Stomach (tissue), 4 donors: Measurements from ENCODE around the gene SAMD7.

ENCODE experiments used
- EP300 ChIP-seq: sonication (generic); formaldehyde crosslinking; IDR thresholded peaks from one replicate; pipeline ENCODE4 v1.6.1; 2017; ENCODE audit warnings: antibody characterized with exemption
- POLR2A ChIP-seq, 4 donors: fragments of 450-650 bp; IDR thresholded peaks; one replicate each; pipeline ENCODE4 v1.6.1; 2016; ENCODE audit warnings: antibody characterized with exemption in 4 of 4, control low read depth in 2 of 4, mild to moderate bottlenecking in 1 of 4, moderate library complexity in 1 of 4
- POLR2AphosphoS5 ChIP-seq, 3 donors: sonication (generic); formaldehyde crosslinking; IDR thresholded peaks; one replicate each; pipeline ENCODE4 v1.6.1; 2016; ENCODE audit warnings: antibody characterized with exemption in 3 of 3
- TF ChIP-seq, protein P1 (sequence below), 7 experiments: fragments of 450-650 bp in 4 of 7; fragments of 200-600 bp in 3 of 7; sonication (generic) in 3 of 7; IDR thresholded peaks; one replicate each; pipeline ENCODE4 v1.5.1; 2016 to 2019; ENCODE audit warnings: antibody characterized with exemption in 7 of 7, control low read depth in 2 of 7, mild to moderate bottlenecking in 1 of 7

DNA sequence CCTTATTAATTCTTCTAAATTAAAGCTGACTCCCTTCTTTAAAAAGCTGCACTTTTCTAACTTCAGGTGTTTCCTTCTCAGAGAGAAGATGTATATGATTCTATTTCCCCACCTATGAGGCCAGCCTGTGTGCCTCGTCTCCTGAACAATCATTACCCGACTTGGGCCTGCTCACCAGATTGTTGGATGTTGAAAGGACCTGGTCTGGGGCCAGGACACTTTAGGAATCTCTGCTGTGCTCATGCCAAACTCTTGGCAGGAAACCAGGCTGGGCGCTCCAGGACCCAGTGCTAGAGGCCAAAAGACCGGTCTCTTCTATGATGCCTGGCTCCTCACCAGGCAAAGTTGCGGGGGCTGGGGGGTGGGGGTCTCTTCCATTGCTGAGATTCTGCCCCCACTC is 24.7 kb upstream of the SAMD7 start:
- TF ChIP-seq, protein P1, sequence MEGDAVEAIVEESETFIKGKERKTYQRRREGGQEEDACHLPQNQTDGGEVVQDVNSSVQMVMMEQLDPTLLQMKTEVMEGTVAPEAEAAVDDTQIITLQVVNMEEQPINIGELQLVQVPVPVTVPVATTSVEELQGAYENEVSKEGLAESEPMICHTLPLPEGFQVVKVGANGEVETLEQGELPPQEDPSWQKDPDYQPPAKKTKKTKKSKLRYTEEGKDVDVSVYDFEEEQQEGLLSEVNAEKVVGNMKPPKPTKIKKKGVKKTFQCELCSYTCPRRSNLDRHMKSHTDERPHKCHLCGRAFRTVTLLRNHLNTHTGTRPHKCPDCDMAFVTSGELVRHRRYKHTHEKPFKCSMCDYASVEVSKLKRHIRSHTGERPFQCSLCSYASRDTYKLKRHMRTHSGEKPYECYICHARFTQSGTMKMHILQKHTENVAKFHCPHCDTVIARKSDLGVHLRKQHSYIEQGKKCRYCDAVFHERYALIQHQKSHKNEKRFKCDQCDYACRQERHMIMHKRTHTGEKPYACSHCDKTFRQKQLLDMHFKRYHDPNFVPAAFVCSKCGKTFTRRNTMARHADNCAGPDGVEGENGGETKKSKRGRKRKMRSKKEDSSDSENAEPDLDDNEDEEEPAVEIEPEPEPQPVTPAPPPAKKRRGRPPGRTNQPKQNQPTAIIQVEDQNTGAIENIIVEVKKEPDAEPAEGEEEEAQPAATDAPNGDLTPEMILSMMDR (IDR thresholded peaks at IDR 0.05), result no peak
- TF ChIP-seq POLR2AphosphoS5 (IDR thresholded peaks at IDR 0.05) (no peak), POLR2A (IDR thresholded peaks at IDR 0.05) (no peak), EP300 (no peak)
